Uterine smooth muscle cell (primary cell): ENCODE measurements around the gene LGALSL. TPM values are rescaled to one million over a fixed set of nuclear protein-coding genes. Genes with fewer than 3 reads are reported as not detected.

Source experiments
- total RNA-seq: library from RNA; depleted of rRNA; stranded (reverse); fragments of >200 nt; gene quantifications from 2 replicates; pipeline ENCODE4 v1.2.3, GENCODE V29; 2014

LGALSL gene
- total RNA-seq: 2.3 and 3.1 TPM in 2 replicates

DNA sequence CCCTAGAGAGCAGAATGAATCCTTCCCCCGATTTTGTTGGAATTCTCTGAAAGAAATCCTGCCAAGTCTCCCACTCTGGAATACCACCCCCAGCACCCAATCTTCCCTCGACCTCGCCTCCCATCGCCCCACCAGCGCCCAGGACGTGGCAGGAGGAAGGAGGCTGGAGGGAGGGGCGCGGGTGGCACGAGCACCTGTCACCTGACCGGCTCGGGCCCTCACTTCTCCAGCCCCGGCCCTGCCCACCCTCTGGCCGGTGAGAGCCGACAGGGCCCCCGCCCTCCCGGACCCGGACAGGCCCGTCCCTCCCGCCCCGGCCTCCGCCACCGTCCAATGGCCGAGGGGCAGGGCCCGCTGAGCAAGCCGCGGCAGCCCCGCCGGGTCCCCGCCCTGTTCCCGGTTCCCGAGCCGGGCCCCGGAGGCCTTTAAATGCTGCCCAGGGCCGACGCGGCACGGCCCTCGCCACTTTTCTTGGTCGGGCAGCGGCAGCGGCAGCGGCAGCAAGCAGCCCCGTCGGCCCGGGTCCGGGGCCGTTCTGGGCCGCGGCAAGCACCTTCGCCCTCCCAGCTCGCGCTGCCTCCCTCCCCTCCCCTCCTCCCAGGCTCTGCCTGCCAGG lies at the start of gene LGALSL:
Gene LGALSL (plus strand): TSS at position 393 of the 616 bp plus-strand sequence. CDS start 384 bp downstream, outside the sequence.

Other genes with a start within 250 kb of the LGALSL start
- gene AFTPH, start 70.2 kb downstream of the LGALSL start, total RNA-seq: 37.1 and 39.9 TPM in 2 replicates
- gene SERTAD2, start 199.8 kb downstream of the LGALSL start, total RNA-seq: 10.0 and 10.3 TPM in 2 replicates